Omental fat pad (tissue), 4 donors: ENCODE data around the gene SLA2. TPM values are rescaled to one million over a fixed set of nuclear protein-coding genes. Genes with fewer than 3 reads are reported as not detected.

Source experiments
- ATAC-seq: fragments of 150-250 bp; one replicate; pipeline ENCODE4 v1.9.1; 2016; ENCODE audit warnings: mild to moderate bottlenecking, moderate library complexity; ENCODE audit not compliant: low FRiP score
- DNase-seq: peaks from one replicate; pipeline ENCODE4 v3.0.0-alpha.2; 2019; ENCODE audit warnings: low spot score
- CTCF ChIP-seq, 3 donors: fragments of 450-650 bp; IDR thresholded peaks; one replicate each; pipeline ENCODE4 v1.5.1; 2016 to 2017; ENCODE audit warnings: antibody characterized with exemption in 3 of 3, mild to moderate bottlenecking in 3 of 3, moderate library complexity in 2 of 3
- total RNA-seq, 4 donors: library from RNA; depleted of rRNA; stranded (reverse); fragments of >200 nt; gene quantifications; one replicate each; pipeline ENCODE4 v1.1.0, GENCODE V29; 2016

Gene SLA2
- total RNA-seq, 4 donors from 2014 or later, result 1.1 to 3.2 (median 1.6) TPM

GRCh38 chr20:36601540-36601939 lies 44.5 kb downstream of the SLA2 start:
- no peak for TF ChIP-seq CTCF (IDR thresholded peaks at IDR 0.05)
- DNase-seq (no peak), ATAC-seq (no peak)

- no peak for TF ChIP-seq CTCF (IDR thresholded peaks at IDR 0.05)
- no peak for ATAC-seq
Observed at GRCh38 chr20:36599912-36600345, 46.1 kb downstream of the SLA2 start.

GRCh38 chr20:36593347-36593929 lies 52.6 kb downstream of the SLA2 start:
- ATAC-seq (no peak), DNase-seq (no peak)
- no peak for TF ChIP-seq CTCF (IDR thresholded peaks at IDR 0.05)

More at GRCh38 chr20:36599912-36600345, 46.1 kb downstream of the SLA2 start:
- no peak for DNase-seq

DNA sequence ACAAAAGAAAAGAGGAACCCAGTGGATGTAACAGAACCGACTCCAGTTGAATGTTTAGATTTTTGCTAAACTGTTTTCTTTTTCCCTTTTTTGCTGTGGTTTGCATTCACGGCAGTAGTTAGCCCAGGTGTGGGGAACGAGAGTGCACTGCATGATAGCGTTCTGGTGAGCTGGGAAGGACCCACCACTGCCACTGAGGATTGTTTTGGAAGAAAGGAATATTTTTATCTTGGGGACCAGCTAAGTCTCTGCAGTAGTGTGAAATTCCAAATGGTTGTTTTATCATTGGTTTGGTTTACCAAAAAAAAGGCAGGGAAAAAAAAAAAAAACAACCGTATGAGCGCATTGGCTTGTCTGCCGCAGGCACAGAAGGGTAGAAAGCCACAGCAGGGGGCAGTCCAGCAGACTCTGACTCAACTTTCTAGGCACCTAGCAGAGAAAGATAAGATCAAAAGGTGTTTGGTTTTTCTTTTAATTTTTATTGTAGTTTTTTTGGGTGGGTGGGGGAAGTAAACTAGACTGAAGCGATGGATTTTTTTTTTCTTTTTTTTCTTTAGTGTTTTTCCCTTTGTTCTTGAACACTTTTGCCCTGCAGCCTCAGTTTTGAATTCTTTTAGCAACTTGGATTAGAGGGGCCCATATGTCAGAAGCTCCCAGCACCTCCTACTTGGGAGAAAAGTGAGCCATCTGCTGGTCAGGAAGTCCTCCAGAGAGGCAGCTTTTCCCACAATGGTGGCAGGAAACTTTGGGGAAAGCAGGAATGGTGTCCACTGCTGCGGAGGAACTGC lies 53.9 kb downstream of the SLA2 start:
- no peak for TF ChIP-seq CTCF (IDR thresholded peaks at IDR 0.05)
- ATAC-seq (peak; percentile 34), DNase-seq (no peak)

- TF ChIP-seq CTCF (IDR thresholded peaks at IDR 0.05), result no peak
- ATAC-seq (no peak), DNase-seq (no peak)
Observed at GRCh38 chr20:36591281-36591680, 54.7 kb downstream of the SLA2 start.

DNA sequence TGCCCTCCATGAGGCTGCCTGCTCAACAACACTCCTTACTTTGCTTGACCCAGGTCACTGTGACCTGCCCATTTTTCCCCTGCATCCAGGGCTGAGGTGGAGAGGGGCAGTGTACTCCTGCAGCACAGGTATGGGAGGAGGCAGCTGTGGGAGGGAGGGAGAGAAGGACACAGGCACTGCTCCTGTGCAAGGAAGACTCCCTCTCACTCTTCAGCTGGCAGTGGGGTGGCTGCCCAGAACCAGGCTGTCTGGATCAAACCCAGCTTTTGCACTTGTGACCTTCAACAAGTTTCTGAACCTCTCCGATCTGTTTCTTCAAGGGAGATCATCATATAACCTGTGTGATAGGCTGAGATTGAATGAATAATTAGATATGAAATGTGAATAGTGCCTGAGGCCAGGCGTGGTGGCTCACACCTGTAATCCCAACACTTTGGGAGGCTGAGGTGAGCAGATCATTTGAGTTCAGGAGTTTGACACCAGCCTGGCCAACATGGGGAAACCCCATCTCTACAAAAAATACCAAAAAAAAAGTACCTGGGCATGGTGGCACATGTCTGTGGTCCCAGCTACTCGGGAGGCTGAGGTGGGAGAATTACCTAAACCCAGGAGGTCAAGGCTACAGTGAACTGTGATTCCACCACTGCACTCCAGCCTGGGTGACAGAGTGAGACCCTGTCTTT lies 58.5 kb downstream of the SLA2 start:
- no peak for DNase-seq
- ATAC-seq, result no peak
- no peak for TF ChIP-seq CTCF (IDR thresholded peaks at IDR 0.05)
